IMR-90 (cell line): ENCODE data around the gene PCSK6. TPM values are rescaled to one million over a fixed set of nuclear protein-coding genes. Genes with fewer than 3 reads are reported as not detected.

Experiments
- ATAC-seq: fragments of 200-7000 bp; cut with Tn5 transposase; 2 replicates; pipeline ENCODE4 v1.9.1; 2020; ENCODE audit warnings: low read depth, mild to moderate bottlenecking, moderate library complexity
- BruUV-seq: library from RNA; stranded (reverse); fragments of 400-500 nt; replicated peaks from 2 replicates; lab custom pipeline; 2021; lab: Mats Ljungman, UMichigan
- CTCF ChIA-PET: fragments of 300-600 bp; formaldehyde crosslinking; extraction: SDS; loops from one replicate; lab custom pipeline; 2021; ENCODE audit warnings: antibody characterized with exemption; lab: Yijun Ruan, JAX
- POLR2A ChIA-PET: fragments of 300-600 bp; sonication (Branson Sonifier 250); formaldehyde crosslinking; loops from one replicate; lab custom pipeline; 2022; ENCODE audit warnings: antibody characterized with exemption; ENCODE audit not compliant: unreplicated experiment; lab: Charles Lee
- DNase-seq: peaks from one replicate; pipeline ENCODE4 v3.0.0; 2013
- H2AFZ ChIP-seq: replicated peaks from 2 replicates; pipeline ENCODE3; 2013; ENCODE audit warnings: low read length, mild to moderate bottlenecking; ENCODE audit not compliant: poor library complexity
- H2AK5ac ChIP-seq: 2 replicates; pipeline ENCODE4 v1.6.1; 2013; ENCODE audit warnings: low read depth, low read length, inconsistent platforms
- H2AK9ac ChIP-seq: replicated peaks from 2 replicates; pipeline ENCODE3; 2013; ENCODE audit warnings: mild to moderate bottlenecking, low read depth, low read length, moderate library complexity; ENCODE audit not compliant: poor library complexity
- H2BK120ac ChIP-seq: 2 replicates; pipeline ENCODE4 v1.6.1; 2013; ENCODE audit warnings: low read depth, low read length, inconsistent platforms
- H2BK15ac ChIP-seq: 3 replicates; pipeline ENCODE4 v1.6.1; 2013; ENCODE audit warnings: low read depth, low read length, inconsistent platforms
- H2BK20ac ChIP-seq: 2 replicates; pipeline ENCODE4 v1.6.1; 2013; ENCODE audit warnings: low read depth, mild to moderate bottlenecking, inconsistent platforms, low read length, moderate library complexity
- H2BK5ac ChIP-seq: 2 replicates; pipeline ENCODE4 v1.6.1; 2013; ENCODE audit warnings: mild to moderate bottlenecking, low read depth, low read length, inconsistent platforms; ENCODE audit not compliant: poor library complexity, severe bottlenecking
- H3K14ac ChIP-seq: replicated peaks from 2 replicates; pipeline ENCODE4 v1.6.1; 2013; ENCODE audit warnings: low read depth, low read length, inconsistent platforms
- H3K18ac ChIP-seq: 2 replicates; pipeline ENCODE4 v1.6.1; 2013; ENCODE audit warnings: low read depth, low read length, control low read depth
- H3K23ac ChIP-seq: 2 replicates; pipeline ENCODE4 v1.6.1; 2013; ENCODE audit warnings: low read depth, low read length, inconsistent platforms
- H3K27ac ChIP-seq: 2 replicates; pipeline ENCODE4 v1.5.1; 2013; ENCODE audit warnings: mild to moderate bottlenecking, control low read depth, low read length; ENCODE audit not compliant: insufficient read depth
- H3K27me3 ChIP-seq: 2 replicates; pipeline ENCODE4 v1.6.1; 2013; ENCODE audit warnings: low read length; ENCODE audit not compliant: control insufficient read depth, insufficient read depth
- H3K36me3 ChIP-seq: 2 replicates; pipeline ENCODE4 v1.6.1; 2013; ENCODE audit warnings: low read length, mixed read lengths; ENCODE audit not compliant: control insufficient read depth, insufficient read depth
- H3K4ac ChIP-seq: 2 replicates; pipeline ENCODE4 v1.6.1; 2013; ENCODE audit warnings: low read depth, low read length, inconsistent platforms
- H3K4me1 ChIP-seq: 2 replicates; pipeline ENCODE4 v1.6.1; 2013; ENCODE audit warnings: low read length, mixed read lengths; ENCODE audit not compliant: control insufficient read depth, insufficient read depth
- H3K4me2 ChIP-seq: 2 replicates; pipeline ENCODE4 v1.6.1; 2013; ENCODE audit warnings: low read depth, mild to moderate bottlenecking, control low read depth, low read length, moderate library complexity
- H3K4me3 ChIP-seq: 2 replicates; pipeline ENCODE4 v1.5.1; 2013; ENCODE audit warnings: low read depth, mild to moderate bottlenecking, control low read depth, low read length, moderate library complexity; ENCODE audit not compliant: insufficient read depth
- H3K56ac ChIP-seq: 2 replicates; pipeline ENCODE4 v1.6.1; 2013; ENCODE audit warnings: low read length, inconsistent platforms; ENCODE audit not compliant: insufficient read depth; ENCODE audit errors: extremely low read depth
- H3K79me1 ChIP-seq, 2 experiments: 2 replicates each; pipeline ENCODE4 v1.6.1; 2013; ENCODE audit warnings: low read length in 2 of 2, inconsistent platforms in 1 of 2, low read depth in 1 of 2
- H3K9ac ChIP-seq: 2 replicates; pipeline ENCODE4 v1.6.1; 2013; ENCODE audit warnings: low read depth, low read length, control low read depth
- H3K9me1 ChIP-seq: 2 replicates; pipeline ENCODE4 v1.6.1; 2013; ENCODE audit warnings: low read length, inconsistent platforms; ENCODE audit not compliant: insufficient read depth
- H3K9me3 ChIP-seq: 2 replicates; pipeline ENCODE4 v1.6.1; 2013; ENCODE audit warnings: low read length; ENCODE audit not compliant: control insufficient read depth, insufficient read depth
- H4K20me1 ChIP-seq: 2 replicates; pipeline ENCODE4 v1.6.1; 2013; ENCODE audit warnings: low read length, inconsistent platforms; ENCODE audit not compliant: insufficient read depth
- H4K5ac ChIP-seq: 2 replicates; pipeline ENCODE4 v1.6.1; 2013; ENCODE audit warnings: mild to moderate bottlenecking, low read depth, low read length, control low read depth
- H4K8ac ChIP-seq, 2 experiments: 2 replicates each; pipeline ENCODE4 v1.6.1; 2013; ENCODE audit warnings: low read depth in 2 of 2, low read length in 2 of 2, control low read depth in 1 of 2, inconsistent platforms in 1 of 2
- H4K91ac ChIP-seq: 2 replicates; pipeline ENCODE4 v1.6.1; 2013; ENCODE audit warnings: low read depth, low read length, inconsistent platforms; ENCODE audit not compliant: insufficient read depth
- CEBPB ChIP-seq: IDR thresholded peaks from 2 replicates; pipeline ENCODE4 v1.6.1; 2012; ENCODE audit warnings: low read depth, low read length, improper control_type of control experiment
- FOS ChIP-seq: fragments of 150-350 bp; IDR thresholded peaks from 2 replicates; pipeline ENCODE4 v1.6.1; 2016; ENCODE audit warnings: low read depth, low read length
- MAFK ChIP-seq: IDR thresholded peaks from 2 replicates; pipeline ENCODE4 v1.6.1; 2012; ENCODE audit warnings: low read depth, low read length, improper control_type of control experiment
- MAZ ChIP-seq: IDR thresholded peaks from 2 replicates; pipeline ENCODE4 v1.6.1; 2012; ENCODE audit warnings: low read depth, mild to moderate bottlenecking, low read length, improper control_type of control experiment, moderate library complexity, borderline replicate concordance
- NFE2L2 ChIP-seq: fragments of 150-350 bp; IDR thresholded peaks from 2 replicates; pipeline ENCODE4 v1.6.1; 2016; ENCODE audit warnings: low read depth, mild to moderate bottlenecking, low read length
- POLR2A ChIP-seq: IDR thresholded peaks from 2 replicates; pipeline ENCODE4 v1.6.1; 2012; ENCODE audit warnings: mild to moderate bottlenecking, low read depth, low read length
- RCOR1 ChIP-seq: IDR thresholded peaks from 2 replicates; pipeline ENCODE4 v1.6.1; 2012; ENCODE audit warnings: mild to moderate bottlenecking, low read length, improper control_type of control experiment; ENCODE audit not compliant: insufficient replicate concordance
- RFX5 ChIP-seq: IDR thresholded peaks from 2 replicates; pipeline ENCODE4 v1.8.0; 2012; ENCODE audit warnings: low read depth, mild to moderate bottlenecking, low read length, moderate library complexity
- SMC3 ChIP-seq: fragments of 150-350 bp; IDR thresholded peaks from 2 replicates; pipeline ENCODE4 v1.6.1; 2016; ENCODE audit warnings: low read depth, mild to moderate bottlenecking, antibody characterized with exemption, low read length, moderate library complexity
- WGBS, 2 experiments: methylation state at CpG; one replicate each; pipeline versions ENCODE4 v1.1.5 to v1.1.7; 2013; ENCODE audit warnings: missing lambda C conversion rate in 2 of 2; ENCODE audit not compliant: insufficient read length in 1 of 2; ENCODE audit errors: extremely low coverage in 2 of 2; 5-methylcytosine and 5-hydroxymethylcytosine counted together
- dilution Hi-C: fragments of 300-500 bp; cut with HindIII; formaldehyde crosslinking; loops from one replicate; pipeline ENCODE4 v1.14.3; 2018; ENCODE audit warnings: low sequenced_read_pairs; ENCODE audit not compliant: unreplicated experiment
- in situ Hi-C: fragments of 300-500 bp; cut with MboI; formaldehyde crosslinking; loops from 3 replicates; pipeline ENCODE4 v1.14.3; 2019; ENCODE audit warnings: low sequenced_read_pairs, inconsistent platforms, mixed read lengths
- intact Hi-C: fragments of 100-400 bp; cut with micrococcal nuclease; formaldehyde crosslinking; loops from 2 replicates; pipeline ENCODE4 v1.10.0; 2022
- polyA plus RNA-seq, 3 experiments: library from polyadenylated mRNA; depleted of rRNA; stranded (reverse); fragments of >200 nt; gene quantifications; 2 replicates each; pipeline ENCODE4 v1.2.3, GENCODE V29; 2012; ENCODE audit warnings: low replicate concordance in 1 of 3
- total RNA-seq: library from RNA; depleted of rRNA; stranded (reverse); fragments of >200 nt; gene quantifications from 2 replicates; pipeline ENCODE4 v1.2.3, GENCODE V29; 2012
- TF ChIP-seq, protein P1 (sequence below): conservative IDR thresholded peaks from 2 replicates; pipeline ENCODE4 v1.5.1; 2012; ENCODE audit warnings: mild to moderate bottlenecking, low read depth, low read length, improper control_type of control experiment
- TF ChIP-seq, protein P2 (sequence below): fragments of 150-350 bp; IDR thresholded peaks from 2 replicates; pipeline ENCODE4 v1.6.1; 2017; ENCODE audit warnings: mild to moderate bottlenecking, antibody characterized with exemption, low read length, low read depth
- TF ChIP-seq, protein P3 (sequence below): fragments of 150-350 bp; IDR thresholded peaks from 2 replicates; pipeline ENCODE4 v1.6.1; 2016; ENCODE audit warnings: low read depth, mild to moderate bottlenecking, low read length, moderate library complexity, borderline replicate concordance

Gene PCSK6
- total and polyA plus RNA-seq, 2 of the 4 experiments (the other 2 are of a cell fraction) = not detected

DNA sequence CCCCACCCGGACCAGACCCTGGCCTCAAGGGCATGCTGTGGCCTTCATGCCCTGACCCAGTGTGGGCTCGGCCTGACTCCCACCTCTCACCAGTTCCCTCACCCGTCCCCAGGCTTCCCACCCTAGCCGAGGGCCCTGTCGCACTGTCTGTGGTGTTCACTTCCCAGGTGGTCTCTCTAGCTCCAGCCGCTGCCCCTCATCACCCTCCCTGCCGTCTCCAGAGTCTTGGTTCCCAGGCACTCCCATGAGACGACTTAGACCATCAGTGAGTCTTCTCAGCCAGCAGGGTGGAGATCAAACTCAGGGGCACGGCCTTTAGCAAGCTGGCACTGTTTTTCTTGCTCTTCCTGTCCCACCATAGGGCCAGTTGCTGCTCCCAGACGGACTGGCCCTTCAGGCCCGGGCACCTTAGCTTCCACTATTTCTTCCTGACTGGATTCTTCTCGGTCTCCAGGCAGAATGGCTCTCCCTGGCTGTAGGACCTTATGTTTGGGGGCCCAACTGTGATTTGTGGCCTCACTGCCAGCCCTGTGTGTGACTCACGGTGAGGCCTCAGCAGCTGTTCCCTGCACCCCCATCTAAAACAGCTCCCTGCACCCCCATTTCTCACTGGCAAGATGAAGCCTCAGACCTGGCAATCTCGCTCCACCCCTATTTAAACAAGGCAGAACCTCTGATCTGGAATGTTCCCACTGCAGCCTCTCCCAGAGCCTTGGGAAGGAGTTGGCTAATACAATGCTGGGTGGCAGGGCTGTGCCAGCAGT is 9.4 kb upstream of the PCSK6 start:
- no TSS peak for BruUV-seq
- Histone ChIP-seq H3K56ac (no peak overlapping the region), H2AFZ (no peak overlapping the region), H3K9me1 (no peaks in the 10 kb centered on the region), H2BK120ac (no peak overlapping the region), H3K18ac (no peak overlapping the region), H4K8ac (no peak overlapping the region), H3K27ac (no peak overlapping the region), H4K5ac (no peak overlapping the region), H3K9ac (no peak overlapping the region), H3K4me3 (no peak overlapping the region), H3K14ac (no peak overlapping the region), H2BK20ac (no peak overlapping the region), H3K23ac (no peak overlapping the region), H2AK5ac (no peak overlapping the region), H3K9me3 (no peaks in the 10 kb centered on the region), H3K4me1 (peaks cover 2% of the 10 kb centered on the region; the same call in 1 of the 2 replicates), H2BK5ac (no peak overlapping the region), H3K79me1 (no peaks in the 10 kb centered on the region), H2AK9ac (no peak overlapping the region), H3K27me3 (peaks cover 67% of the 10 kb centered on the region), H3K4ac (no peak overlapping the region), H2BK15ac (no peak overlapping the region), H3K4me2 (no peak overlapping the region), H4K91ac (no peak overlapping the region), H4K20me1 (no peaks in the 10 kb centered on the region), H3K36me3 (no peaks in the 10 kb centered on the region)
- TF ChIP-seq, protein P1, sequence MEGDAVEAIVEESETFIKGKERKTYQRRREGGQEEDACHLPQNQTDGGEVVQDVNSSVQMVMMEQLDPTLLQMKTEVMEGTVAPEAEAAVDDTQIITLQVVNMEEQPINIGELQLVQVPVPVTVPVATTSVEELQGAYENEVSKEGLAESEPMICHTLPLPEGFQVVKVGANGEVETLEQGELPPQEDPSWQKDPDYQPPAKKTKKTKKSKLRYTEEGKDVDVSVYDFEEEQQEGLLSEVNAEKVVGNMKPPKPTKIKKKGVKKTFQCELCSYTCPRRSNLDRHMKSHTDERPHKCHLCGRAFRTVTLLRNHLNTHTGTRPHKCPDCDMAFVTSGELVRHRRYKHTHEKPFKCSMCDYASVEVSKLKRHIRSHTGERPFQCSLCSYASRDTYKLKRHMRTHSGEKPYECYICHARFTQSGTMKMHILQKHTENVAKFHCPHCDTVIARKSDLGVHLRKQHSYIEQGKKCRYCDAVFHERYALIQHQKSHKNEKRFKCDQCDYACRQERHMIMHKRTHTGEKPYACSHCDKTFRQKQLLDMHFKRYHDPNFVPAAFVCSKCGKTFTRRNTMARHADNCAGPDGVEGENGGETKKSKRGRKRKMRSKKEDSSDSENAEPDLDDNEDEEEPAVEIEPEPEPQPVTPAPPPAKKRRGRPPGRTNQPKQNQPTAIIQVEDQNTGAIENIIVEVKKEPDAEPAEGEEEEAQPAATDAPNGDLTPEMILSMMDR = no peak
- TF ChIP-seq CEBPB (no peak), FOS (no peak), SMC3 (no peak), RCOR1 (no peak), RFX5 (no peak), POLR2A (no peak), MAFK (no peak), NFE2L2 (no peak), MAZ (no peak)
- TF ChIP-seq, protein P2, sequence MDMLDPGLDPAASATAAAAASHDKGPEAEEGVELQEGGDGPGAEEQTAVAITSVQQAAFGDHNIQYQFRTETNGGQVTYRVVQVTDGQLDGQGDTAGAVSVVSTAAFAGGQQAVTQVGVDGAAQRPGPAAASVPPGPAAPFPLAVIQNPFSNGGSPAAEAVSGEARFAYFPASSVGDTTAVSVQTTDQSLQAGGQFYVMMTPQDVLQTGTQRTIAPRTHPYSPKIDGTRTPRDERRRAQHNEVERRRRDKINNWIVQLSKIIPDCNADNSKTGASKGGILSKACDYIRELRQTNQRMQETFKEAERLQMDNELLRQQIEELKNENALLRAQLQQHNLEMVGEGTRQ = no peak
- TF ChIP-seq, protein P3, sequence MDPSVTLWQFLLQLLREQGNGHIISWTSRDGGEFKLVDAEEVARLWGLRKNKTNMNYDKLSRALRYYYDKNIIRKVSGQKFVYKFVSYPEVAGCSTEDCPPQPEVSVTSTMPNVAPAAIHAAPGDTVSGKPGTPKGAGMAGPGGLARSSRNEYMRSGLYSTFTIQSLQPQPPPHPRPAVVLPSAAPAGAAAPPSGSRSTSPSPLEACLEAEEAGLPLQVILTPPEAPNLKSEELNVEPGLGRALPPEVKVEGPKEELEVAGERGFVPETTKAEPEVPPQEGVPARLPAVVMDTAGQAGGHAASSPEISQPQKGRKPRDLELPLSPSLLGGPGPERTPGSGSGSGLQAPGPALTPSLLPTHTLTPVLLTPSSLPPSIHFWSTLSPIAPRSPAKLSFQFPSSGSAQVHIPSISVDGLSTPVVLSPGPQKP = no peak
- POLR2A ChIA-PET = no interaction called here
- DNase-seq = no peak
- WGBS, 2 experiments = 51% methylated on average over 10 of the region's 14 CpGs; no CpG with 5 or more reads in 1 of the 2 experiments
- intact Hi-C loops = no loop called here
- no peak for ATAC-seq
- dilution Hi-C loops = no loop called here
- in situ Hi-C loops = no loop called here
- CTCF ChIA-PET = no interaction called here
